HEK293 (cell line): ENCODE results near the gene BBS9.

Experiments used
- CTCF ChIA-PET: fragments of 350-600 bp; formaldehyde crosslinking; extraction: SDS; loops from one replicate; lab custom pipeline; 2021; ENCODE audit warnings: antibody characterized with exemption; lab: Yijun Ruan, JAX
- POLR2A ChIA-PET: fragments of 300-600 bp; formaldehyde crosslinking; extraction: SDS; loops from one replicate; lab custom pipeline; 2020; ENCODE audit warnings: antibody characterized with exemption, inconsistent platforms; lab: Yijun Ruan, JAX
- H3K27ac ChIP-seq: fragments of 200-500 bp; sonication (Bioruptor generic); 2 replicates; pipeline ENCODE4 v1.5.1; 2014; ENCODE audit warnings: low read depth, low read length, control low read depth, inconsistent platforms; ENCODE audit errors: extremely low read depth
- H3K36me3 ChIP-seq, 2 experiments: fragments of 200-500 bp in 1 of 2; sonication (Bioruptor generic) in 1 of 2; 1 replicate in 1 of 2; 2 replicates in 1 of 2; pipeline ENCODE4 v1.5.1; 2014 to 2017; ENCODE audit warnings: inconsistent platforms in 2 of 2, low read length in 2 of 2; ENCODE audit not compliant: control insufficient read depth in 2 of 2, insufficient read depth in 1 of 2
- H3K4me1 ChIP-seq: fragments of 200-500 bp; sonication (Bioruptor generic); 2 replicates; pipeline ENCODE4 v1.5.1; 2014; ENCODE audit warnings: mild to moderate bottlenecking, low read length, inconsistent platforms; ENCODE audit not compliant: control insufficient read depth, insufficient read depth
- H3K4me3 ChIP-seq: 2 replicates; pipeline ENCODE4 v1.5.1; 2011; ENCODE audit warnings: low read depth, mild to moderate bottlenecking, control low read depth, low read length, moderate library complexity
- H3K9me3 ChIP-seq: fragments of 200-500 bp; sonication (Bioruptor generic); 2 replicates; pipeline ENCODE4 v1.5.1; 2014; ENCODE audit warnings: low read depth, low read length, inconsistent platforms; ENCODE audit not compliant: control insufficient read depth, insufficient read depth
- BCL11B ChIP-seq: fragments of 450-650 bp; formaldehyde crosslinking; IDR thresholded peaks from 2 replicates; pipeline ENCODE4 v1.5.1; 2016; ENCODE audit warnings: low read depth, missing biosample characterization, missing genetic modification characterization
- KLF16 ChIP-seq: fragments of 450-650 bp; formaldehyde crosslinking; IDR thresholded peaks from 2 replicates; pipeline ENCODE4 v1.5.1; 2017; ENCODE audit warnings: missing biosample characterization, missing genetic modification characterization
- OSR2 ChIP-seq: fragments of 450-650 bp; formaldehyde crosslinking; IDR thresholded peaks from 2 replicates; pipeline ENCODE4 v1.5.1; 2016; ENCODE audit warnings: missing biosample characterization, missing genetic modification characterization
- YY2 ChIP-seq: fragments of 450-650 bp; formaldehyde crosslinking; IDR thresholded peaks from 2 replicates; pipeline ENCODE4 v1.5.1; 2016; ENCODE audit warnings: missing biosample characterization, missing genetic modification characterization
- ZBTB8A ChIP-seq: fragments of 450-650 bp; formaldehyde crosslinking; IDR thresholded peaks from 2 replicates; pipeline ENCODE4 v1.5.1; 2016; ENCODE audit warnings: missing biosample characterization, missing genetic modification characterization
- ZFP69B ChIP-seq: fragments of 450-650 bp; formaldehyde crosslinking; IDR thresholded peaks from 2 replicates; pipeline ENCODE4 v1.5.1; 2016; ENCODE audit warnings: missing biosample characterization, missing genetic modification characterization
- ZNF214 ChIP-seq: fragments of 450-650 bp; formaldehyde crosslinking; IDR thresholded peaks from 2 replicates; pipeline ENCODE4 v1.5.1; 2017; ENCODE audit warnings: missing biosample characterization, mild to moderate bottlenecking, missing genetic modification characterization, borderline replicate concordance
- ZNF274 ChIP-seq, 2 experiments: fragments of 200-500 bp in 1 of 2; fragments of 450-650 bp in 1 of 2; sonication (Bioruptor generic) in 1 of 2; formaldehyde crosslinking in 1 of 2; IDR thresholded peaks; 2 replicates each; pipeline versions ENCODE4 v1.5.1 to v1.6.1; 2014 to 2016; ENCODE audit warnings: borderline replicate concordance in 1 of 2, inconsistent platforms in 1 of 2, low read length in 1 of 2, missing biosample characterization in 1 of 2, missing genetic modification characterization in 1 of 2
- ZNF311 ChIP-seq: fragments of 450-650 bp; formaldehyde crosslinking; IDR thresholded peaks from 2 replicates; pipeline ENCODE4 v1.5.1; 2017; ENCODE audit warnings: missing biosample characterization, missing genetic modification characterization, borderline replicate concordance
- ZNF416 ChIP-seq: fragments of 450-650 bp; formaldehyde crosslinking; IDR thresholded peaks from 2 replicates; pipeline ENCODE4 v1.5.1; 2016; ENCODE audit warnings: missing biosample characterization, missing genetic modification characterization
- ZNF560 ChIP-seq: fragments of 450-650 bp; formaldehyde crosslinking; IDR thresholded peaks from 2 replicates; pipeline ENCODE4 v1.5.1; 2017; ENCODE audit warnings: missing biosample characterization, missing genetic modification characterization, borderline replicate concordance
- ZNF600 ChIP-seq: fragments of 450-650 bp; formaldehyde crosslinking; IDR thresholded peaks from 2 replicates; pipeline ENCODE4 v1.5.1; 2016; ENCODE audit warnings: missing biosample characterization, missing genetic modification characterization
- ZNF658 ChIP-seq: fragments of 450-650 bp; formaldehyde crosslinking; IDR thresholded peaks from 2 replicates; pipeline ENCODE4; 2016; ENCODE audit warnings: missing biosample characterization, missing genetic modification characterization
- ZNF707 ChIP-seq: fragments of 450-650 bp; formaldehyde crosslinking; IDR thresholded peaks from 2 replicates; pipeline ENCODE4 v1.5.1; 2016; ENCODE audit warnings: missing biosample characterization, missing genetic modification characterization
- ZNF791 ChIP-seq: fragments of 450-650 bp; formaldehyde crosslinking; IDR thresholded peaks from 2 replicates; pipeline ENCODE4 v1.5.1; 2016; ENCODE audit warnings: missing biosample characterization, missing genetic modification characterization
- ZNF792 ChIP-seq: fragments of 450-650 bp; formaldehyde crosslinking; IDR thresholded peaks from 2 replicates; pipeline ENCODE4 v1.5.1; 2016; ENCODE audit warnings: missing biosample characterization, missing genetic modification characterization
- ZSCAN16 ChIP-seq: fragments of 450-650 bp; formaldehyde crosslinking; IDR thresholded peaks from 2 replicates; pipeline ENCODE4 v1.5.1; 2016; ENCODE audit warnings: missing biosample characterization, missing genetic modification characterization
- ZSCAN23 ChIP-seq: fragments of 450-650 bp; formaldehyde crosslinking; IDR thresholded peaks from 2 replicates; pipeline ENCODE4 v1.5.1; 2016; ENCODE audit warnings: missing biosample characterization, missing genetic modification characterization
- TF ChIP-seq, protein P1 (sequence below): fragments of 450-650 bp; formaldehyde crosslinking; IDR thresholded peaks from 2 replicates; pipeline ENCODE4 v1.5.1; 2016; ENCODE audit warnings: missing biosample characterization, missing genetic modification characterization
- TF ChIP-seq, protein P2 (sequence below): fragments of 450-650 bp; formaldehyde crosslinking; IDR thresholded peaks from 2 replicates; pipeline ENCODE4 v1.5.1; 2017; ENCODE audit warnings: missing biosample characterization, mild to moderate bottlenecking, missing genetic modification characterization, moderate library complexity
- TF ChIP-seq, protein P3 (sequence below): fragments of 450-650 bp; formaldehyde crosslinking; IDR thresholded peaks from 2 replicates; pipeline ENCODE4; 2016; ENCODE audit warnings: missing biosample characterization, missing genetic modification characterization
- TF ChIP-seq, protein P4 (sequence below): fragments of 450-650 bp; formaldehyde crosslinking; IDR thresholded peaks from 2 replicates; pipeline ENCODE4 v1.5.1; 2016; ENCODE audit warnings: missing biosample characterization, missing genetic modification characterization
- TF ChIP-seq, protein P5 (sequence below): fragments of 450-650 bp; formaldehyde crosslinking; IDR thresholded peaks from 2 replicates; pipeline ENCODE4 v1.5.1; 2016; ENCODE audit warnings: missing biosample characterization, missing genetic modification characterization

Gene BBS9

DNA sequence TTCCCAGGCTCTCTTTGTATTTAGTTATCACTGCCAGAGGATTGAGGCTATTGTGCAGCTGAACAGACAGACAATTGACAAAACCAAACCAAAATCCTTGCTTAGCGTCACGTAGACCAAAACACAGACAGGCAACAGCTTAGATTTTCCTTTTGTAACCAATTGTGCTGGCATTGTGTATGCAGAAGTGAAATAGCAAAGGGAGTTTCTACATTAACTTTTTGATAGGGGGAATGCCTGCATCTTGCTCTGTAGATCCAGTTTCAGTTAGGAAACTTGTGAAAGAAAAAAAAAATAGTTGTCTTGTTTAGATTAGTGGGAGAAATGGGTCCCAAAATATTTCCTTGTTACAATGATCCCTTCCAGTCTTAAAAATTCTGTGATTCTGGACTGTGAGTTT, 333.8 kb downstream of the BBS9 start:
- H3K4me1 ChIP-seq: no peaks in the 10 kb centered on the region
- POLR2A ChIA-PET: no interaction called here
- H3K27ac ChIP-seq: no peak overlapping the region
- CTCF ChIA-PET: interaction anchor here (0.6 to 0.7 kb wide), 3 partner anchors 8 to 238 kb away, joined by 3 read pairs; no protein-coding TSS in a partner anchor
- TF ChIP-seq, protein P1, sequence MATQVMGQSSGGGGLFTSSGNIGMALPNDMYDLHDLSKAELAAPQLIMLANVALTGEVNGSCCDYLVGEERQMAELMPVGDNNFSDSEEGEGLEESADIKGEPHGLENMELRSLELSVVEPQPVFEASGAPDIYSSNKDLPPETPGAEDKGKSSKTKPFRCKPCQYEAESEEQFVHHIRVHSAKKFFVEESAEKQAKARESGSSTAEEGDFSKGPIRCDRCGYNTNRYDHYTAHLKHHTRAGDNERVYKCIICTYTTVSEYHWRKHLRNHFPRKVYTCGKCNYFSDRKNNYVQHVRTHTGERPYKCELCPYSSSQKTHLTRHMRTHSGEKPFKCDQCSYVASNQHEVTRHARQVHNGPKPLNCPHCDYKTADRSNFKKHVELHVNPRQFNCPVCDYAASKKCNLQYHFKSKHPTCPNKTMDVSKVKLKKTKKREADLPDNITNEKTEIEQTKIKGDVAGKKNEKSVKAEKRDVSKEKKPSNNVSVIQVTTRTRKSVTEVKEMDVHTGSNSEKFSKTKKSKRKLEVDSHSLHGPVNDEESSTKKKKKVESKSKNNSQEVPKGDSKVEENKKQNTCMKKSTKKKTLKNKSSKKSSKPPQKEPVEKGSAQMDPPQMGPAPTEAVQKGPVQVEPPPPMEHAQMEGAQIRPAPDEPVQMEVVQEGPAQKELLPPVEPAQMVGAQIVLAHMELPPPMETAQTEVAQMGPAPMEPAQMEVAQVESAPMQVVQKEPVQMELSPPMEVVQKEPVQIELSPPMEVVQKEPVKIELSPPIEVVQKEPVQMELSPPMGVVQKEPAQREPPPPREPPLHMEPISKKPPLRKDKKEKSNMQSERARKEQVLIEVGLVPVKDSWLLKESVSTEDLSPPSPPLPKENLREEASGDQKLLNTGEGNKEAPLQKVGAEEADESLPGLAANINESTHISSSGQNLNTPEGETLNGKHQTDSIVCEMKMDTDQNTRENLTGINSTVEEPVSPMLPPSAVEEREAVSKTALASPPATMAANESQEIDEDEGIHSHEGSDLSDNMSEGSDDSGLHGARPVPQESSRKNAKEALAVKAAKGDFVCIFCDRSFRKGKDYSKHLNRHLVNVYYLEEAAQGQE: no peak
- TF ChIP-seq BCL11B (tag by site-specific recombination) (no peak), ZNF214 (tag by site-specific recombination) (no peak), ZBTB8A (tag by site-specific recombination) (no peak), ZNF707 (tag by site-specific recombination) (no peak), ZNF311 (tag by site-specific recombination) (no peak), ZSCAN16 (tag by site-specific recombination) (no peak)
- no peaks in the 10 kb centered on the region for H3K36me3 ChIP-seq
- no peaks in the 10 kb centered on the region for H3K9me3 ChIP-seq
- no peak overlapping the region for H3K4me3 ChIP-seq

DNA sequence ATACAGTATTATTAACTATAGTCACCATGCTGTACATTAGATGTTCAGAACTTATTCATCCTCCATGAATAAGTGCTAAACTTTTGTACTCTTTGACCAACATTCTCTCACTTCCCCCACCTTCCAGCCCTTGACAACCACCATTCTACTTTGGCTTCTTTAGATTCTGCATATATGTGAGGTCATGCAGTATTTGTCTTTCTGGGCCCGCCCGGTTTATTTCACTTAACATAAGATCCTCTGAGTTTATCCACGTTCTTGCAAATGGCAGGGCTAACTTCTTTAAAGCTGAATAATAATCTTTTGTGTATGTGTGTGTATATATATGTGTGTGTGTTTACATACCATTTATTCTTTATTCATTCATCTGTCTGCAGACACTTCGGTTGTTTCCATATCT, 336.8 kb downstream of the BBS9 start:
- Histone ChIP-seq H3K27ac (no peak overlapping the region), H3K4me3 (no peak overlapping the region), H3K4me1 (no peaks in the 10 kb centered on the region), H3K9me3 (no peaks in the 10 kb centered on the region), H3K36me3 (no peaks in the 10 kb centered on the region)
- ChIA-PET CTCF (no interaction called here), POLR2A (no interaction called here)
- TF ChIP-seq ZSCAN23 (tag by site-specific recombination): no peak
- TF ChIP-seq, protein P2, sequence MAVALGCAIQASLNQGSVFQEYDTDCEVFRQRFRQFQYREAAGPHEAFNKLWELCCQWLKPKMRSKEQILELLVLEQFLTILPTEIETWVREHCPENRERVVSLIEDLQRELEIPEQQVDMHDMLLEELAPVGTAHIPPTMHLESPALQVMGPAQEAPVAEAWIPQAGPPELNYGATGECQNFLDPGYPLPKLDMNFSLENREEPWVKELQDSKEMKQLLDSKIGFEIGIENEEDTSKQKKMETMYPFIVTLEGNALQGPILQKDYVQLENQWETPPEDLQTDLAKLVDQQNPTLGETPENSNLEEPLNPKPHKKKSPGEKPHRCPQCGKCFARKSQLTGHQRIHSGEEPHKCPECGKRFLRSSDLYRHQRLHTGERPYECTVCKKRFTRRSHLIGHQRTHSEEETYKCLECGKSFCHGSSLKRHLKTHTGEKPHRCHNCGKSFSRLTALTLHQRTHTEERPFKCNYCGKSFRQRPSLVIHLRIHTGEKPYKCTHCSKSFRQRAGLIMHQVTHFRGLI (tag by site-specific recombination): no peak
- TF ChIP-seq ZNF274 (IDR thresholded peaks at IDR 0.05; ENCODE audit: low read length): no peak
- TF ChIP-seq ZNF274 (tag by site-specific recombination; IDR thresholded peaks at IDR 0.05; ENCODE audit: borderline replicate concordance): no peak
- no peak for TF ChIP-seq OSR2 (tag by site-specific recombination)
- TF ChIP-seq ZNF600 (tag by site-specific recombination): no peak
- no peak for TF ChIP-seq ZNF416
- TF ChIP-seq YY2 (tag by site-specific recombination): no peak
- TF ChIP-seq ZNF658 (tag by site-specific recombination): no peak
- TF ChIP-seq, protein P3, sequence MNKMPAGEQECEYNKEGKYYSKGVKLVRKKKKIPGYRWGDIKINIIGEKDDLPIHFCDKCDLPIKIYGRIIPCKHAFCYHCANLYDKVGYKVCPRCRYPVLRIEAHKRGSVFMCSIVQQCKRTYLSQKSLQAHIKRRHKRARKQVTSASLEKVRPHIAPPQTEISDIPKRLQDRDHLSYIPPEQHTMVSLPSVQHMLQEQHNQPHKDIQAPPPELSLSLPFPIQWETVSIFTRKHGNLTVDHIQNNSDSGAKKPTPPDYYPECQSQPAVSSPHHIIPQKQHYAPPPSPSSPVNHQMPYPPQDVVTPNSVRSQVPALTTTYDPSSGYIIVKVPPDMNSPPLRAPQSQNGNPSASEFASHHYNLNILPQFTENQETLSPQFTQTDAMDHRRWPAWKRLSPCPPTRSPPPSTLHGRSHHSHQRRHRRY: no peak
- TF ChIP-seq, protein P4, sequence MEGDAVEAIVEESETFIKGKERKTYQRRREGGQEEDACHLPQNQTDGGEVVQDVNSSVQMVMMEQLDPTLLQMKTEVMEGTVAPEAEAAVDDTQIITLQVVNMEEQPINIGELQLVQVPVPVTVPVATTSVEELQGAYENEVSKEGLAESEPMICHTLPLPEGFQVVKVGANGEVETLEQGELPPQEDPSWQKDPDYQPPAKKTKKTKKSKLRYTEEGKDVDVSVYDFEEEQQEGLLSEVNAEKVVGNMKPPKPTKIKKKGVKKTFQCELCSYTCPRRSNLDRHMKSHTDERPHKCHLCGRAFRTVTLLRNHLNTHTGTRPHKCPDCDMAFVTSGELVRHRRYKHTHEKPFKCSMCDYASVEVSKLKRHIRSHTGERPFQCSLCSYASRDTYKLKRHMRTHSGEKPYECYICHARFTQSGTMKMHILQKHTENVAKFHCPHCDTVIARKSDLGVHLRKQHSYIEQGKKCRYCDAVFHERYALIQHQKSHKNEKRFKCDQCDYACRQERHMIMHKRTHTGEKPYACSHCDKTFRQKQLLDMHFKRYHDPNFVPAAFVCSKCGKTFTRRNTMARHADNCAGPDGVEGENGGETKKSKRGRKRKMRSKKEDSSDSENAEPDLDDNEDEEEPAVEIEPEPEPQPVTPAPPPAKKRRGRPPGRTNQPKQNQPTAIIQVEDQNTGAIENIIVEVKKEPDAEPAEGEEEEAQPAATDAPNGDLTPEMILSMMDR: no peak
- no peak for TF ChIP-seq ZNF791 (tag by site-specific recombination)
- no peak for TF ChIP-seq ZNF792 (tag by site-specific recombination)
- no peak for TF ChIP-seq ZFP69B (tag by site-specific recombination)
- TF ChIP-seq ZNF560 (tag by site-specific recombination): no peak
- no peak for TF ChIP-seq KLF16 (tag by site-specific recombination)
- TF ChIP-seq, protein P5, sequence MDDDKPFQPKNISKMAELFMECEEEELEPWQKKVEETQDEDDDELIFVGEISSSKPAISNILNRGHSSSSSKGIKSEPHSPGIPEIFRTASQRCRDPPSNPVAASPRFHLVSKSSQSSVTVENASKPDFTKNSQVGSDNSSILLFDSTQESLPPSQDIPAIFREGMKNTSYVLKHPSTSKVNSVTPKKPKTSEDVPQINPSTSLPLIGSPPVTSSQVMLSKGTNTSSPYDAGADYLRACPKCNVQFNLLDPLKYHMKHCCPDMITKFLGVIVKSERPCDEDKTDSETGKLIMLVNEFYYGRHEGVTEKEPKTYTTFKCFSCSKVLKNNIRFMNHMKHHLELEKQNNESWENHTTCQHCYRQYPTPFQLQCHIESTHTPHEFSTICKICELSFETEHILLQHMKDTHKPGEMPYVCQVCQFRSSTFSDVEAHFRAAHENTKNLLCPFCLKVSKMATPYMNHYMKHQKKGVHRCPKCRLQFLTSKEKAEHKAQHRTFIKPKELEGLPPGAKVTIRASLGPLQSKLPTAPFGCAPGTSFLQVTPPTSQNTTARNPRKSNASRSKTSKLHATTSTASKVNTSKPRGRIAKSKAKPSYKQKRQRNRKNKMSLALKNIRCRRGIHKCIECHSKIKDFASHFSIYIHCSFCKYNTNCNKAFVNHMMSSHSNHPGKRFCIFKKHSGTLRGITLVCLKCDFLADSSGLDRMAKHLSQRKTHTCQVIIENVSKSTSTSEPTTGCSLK (tag by site-specific recombination): no peak
